Measurements from ENCODE around the gene TGM1. TPM values are rescaled to one million over a fixed set of nuclear protein-coding genes. Genes with fewer than 3 reads are reported as not detected.

The TGM1 gene
- total RNA-seq, 4 donors from 2014 or later = 1.3 to 43.3 (median 6.3) TPM

GRCh38 chr14:24309538-24310264 lies 46.7 kb upstream of the TGM1 start, which contains the start of gene LTB4R2:
LTB4R2 (plus strand) TSS chr14:24310140; CDS start chr14:24310665, 525 bp downstream.
- WGBS, 2 donors (ENCODE audit: low coverage in 1 of 2) = 60% methylated on average over 4 of the region's 5 CpGs; no CpG with 5 or more reads in 1 of the 2 donors
- ATAC-seq = no peak
- H3K9me3 ChIP-seq = no peaks in the 10 kb centered on the region
- H3K27me3 ChIP-seq = peaks cover 4% of the 10 kb centered on the region
- H3K36me3 ChIP-seq = peaks cover 0 to 33% of the 10 kb centered on the region in 2 donors
- TF ChIP-seq, protein P1, sequence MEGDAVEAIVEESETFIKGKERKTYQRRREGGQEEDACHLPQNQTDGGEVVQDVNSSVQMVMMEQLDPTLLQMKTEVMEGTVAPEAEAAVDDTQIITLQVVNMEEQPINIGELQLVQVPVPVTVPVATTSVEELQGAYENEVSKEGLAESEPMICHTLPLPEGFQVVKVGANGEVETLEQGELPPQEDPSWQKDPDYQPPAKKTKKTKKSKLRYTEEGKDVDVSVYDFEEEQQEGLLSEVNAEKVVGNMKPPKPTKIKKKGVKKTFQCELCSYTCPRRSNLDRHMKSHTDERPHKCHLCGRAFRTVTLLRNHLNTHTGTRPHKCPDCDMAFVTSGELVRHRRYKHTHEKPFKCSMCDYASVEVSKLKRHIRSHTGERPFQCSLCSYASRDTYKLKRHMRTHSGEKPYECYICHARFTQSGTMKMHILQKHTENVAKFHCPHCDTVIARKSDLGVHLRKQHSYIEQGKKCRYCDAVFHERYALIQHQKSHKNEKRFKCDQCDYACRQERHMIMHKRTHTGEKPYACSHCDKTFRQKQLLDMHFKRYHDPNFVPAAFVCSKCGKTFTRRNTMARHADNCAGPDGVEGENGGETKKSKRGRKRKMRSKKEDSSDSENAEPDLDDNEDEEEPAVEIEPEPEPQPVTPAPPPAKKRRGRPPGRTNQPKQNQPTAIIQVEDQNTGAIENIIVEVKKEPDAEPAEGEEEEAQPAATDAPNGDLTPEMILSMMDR (IDR thresholded peaks at IDR 0.05) = no peak
- no peak for TF ChIP-seq POLR2A (IDR thresholded peaks at IDR 0.05)
- no peak for TF ChIP-seq EP300 (IDR thresholded peaks at IDR 0.05)
- no peak for TF ChIP-seq POLR2AphosphoS5 (IDR thresholded peaks at IDR 0.05)
- peak within 1 kb of the TSS; percentile 14 to 87 (median 86) for H3K27ac ChIP-seq
- peaks cover 0 to 70% (median 14%) of the 10 kb centered on the region in 3 donors for H3K4me1 ChIP-seq
- peak within 1 kb of the TSS; percentile 40 to 65 for H3K4me3 ChIP-seq

GRCh38 chr14:24308342-24309124 lies 45.6 kb upstream of the TGM1 start:
- Histone ChIP-seq H3K9me3 (no peaks in the 10 kb centered on the region), H3K27me3 (no peaks in the 10 kb centered on the region), H3K27ac (no peak overlapping the region), H3K36me3 (peaks cover 0 to 44% of the 10 kb centered on the region in 2 donors), H3K4me3 (no peak overlapping the region), H3K4me1 (peaks cover 0 to 58% (median 14%) of the 10 kb centered on the region in 3 donors)
- 64 to 83% methylated on average over 3 to 7 of the region's 7 CpGs for WGBS, 2 donors (ENCODE audit: low coverage in 1 of 2)
- TF ChIP-seq POLR2AphosphoS5 (IDR thresholded peaks at IDR 0.05) (no peak), EP300 (IDR thresholded peaks at IDR 0.05) (no peak), POLR2A (IDR thresholded peaks at IDR 0.05) (no peak)
- TF ChIP-seq, protein P1 (IDR thresholded peaks at IDR 0.05) = no peak
- ATAC-seq = no peak

GRCh38 chr14:24307575-24308341 lies 44.8 kb upstream of the TGM1 start, which contains the start of gene CIDEB:
CIDEB (minus strand) TSS chr14:24307977; CDS start chr14:24307858, 119 bp downstream.
- Histone ChIP-seq H3K36me3 (peaks cover 0 to 52% of the 10 kb centered on the region in 2 donors), H3K27ac (no peak within 1 kb of the TSS), H3K4me3 (no peak within 1 kb of the TSS), H3K27me3 (no peaks in the 10 kb centered on the region), H3K9me3 (no peaks in the 10 kb centered on the region), H3K4me1 (peaks cover 0 to 51% (median 14%) of the 10 kb centered on the region in 3 donors)
- no peak for TF ChIP-seq POLR2AphosphoS5 (IDR thresholded peaks at IDR 0.05)
- TF ChIP-seq, protein P1 (IDR thresholded peaks at IDR 0.05) = peak; percentile 79 to 92 (median 81)
- ATAC-seq = no peak
- WGBS, 2 donors (ENCODE audit: low coverage in 1 of 2) = 25 to 36% methylated on average over 3 to 4 of the region's 6 CpGs

GRCh38 chr14:24307156-24307574 lies 44.2 kb upstream of the TGM1 start:
- WGBS, 2 donors (ENCODE audit: low coverage in 1 of 2) = 63 to 67% methylated on average over 7 of the region's 11 CpGs
- Histone ChIP-seq H3K9me3 (no peaks in the 10 kb centered on the region), H3K27me3 (no peaks in the 10 kb centered on the region), H3K4me1 (peaks cover 0 to 45% (median 14%) of the 10 kb centered on the region in 3 donors), H3K27ac (no peak overlapping the region), H3K36me3 (peaks cover 0 to 58% of the 10 kb centered on the region in 2 donors), H3K4me3 (no peak overlapping the region)
- ATAC-seq = no peak
- TF ChIP-seq EP300 (IDR thresholded peaks at IDR 0.05) = no peak
- TF ChIP-seq, protein P1 (IDR thresholded peaks at IDR 0.05) = no peak
- no peak for TF ChIP-seq POLR2AphosphoS5 (IDR thresholded peaks at IDR 0.05)
- TF ChIP-seq POLR2A (IDR thresholded peaks at IDR 0.05) = no peak

All from gastroesophageal sphincter (tissue), 4 donors.